ENCODE measurements around the gene LCN2. TPM values are rescaled to one million over a fixed set of nuclear protein-coding genes. Genes with fewer than 3 reads are reported as not detected.
"Not testable (repeated sequence)": the region's sequence is repeated elsewhere in the genome, so short reads cannot be mapped to it uniquely, and the experiment has no call there.

The LCN2 gene
- total RNA-seq, 1 donor from 2014 or later: 6.0 TPM

DNA sequence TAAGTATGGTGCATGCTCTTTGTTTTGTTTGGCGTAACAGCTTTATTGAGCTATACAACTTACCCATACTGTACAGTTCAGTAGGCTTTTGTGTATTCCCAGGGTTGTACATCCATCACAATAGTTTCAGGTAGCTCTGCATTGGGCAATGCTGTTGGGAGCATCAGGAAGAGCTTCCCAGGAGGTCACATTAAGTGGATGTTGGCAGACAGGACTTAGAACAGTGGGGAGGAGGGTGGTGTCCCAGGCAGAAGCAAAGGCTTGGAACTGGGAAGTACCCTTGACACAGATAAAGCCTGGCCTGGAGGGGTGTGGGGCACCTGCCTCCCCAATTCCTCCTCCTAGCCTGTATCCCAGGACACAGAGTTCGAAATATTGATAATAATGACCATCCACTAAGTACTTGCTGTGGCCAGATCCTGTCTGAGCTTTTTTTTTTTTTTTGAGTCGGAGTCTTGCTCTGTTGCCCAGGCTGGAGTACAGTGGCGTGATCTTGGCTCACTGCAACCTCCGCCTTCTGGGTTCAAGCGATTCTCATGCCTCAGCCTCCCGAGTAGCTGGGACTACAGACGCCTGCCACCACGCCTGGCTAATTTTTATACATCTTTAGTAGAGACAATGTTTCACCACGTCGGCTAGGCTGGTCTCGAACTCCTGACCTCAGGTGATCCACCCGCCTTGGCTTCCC lies 12.1 kb downstream of the LCN2 start:
- DNase-seq (ENCODE audit: low spot score) (no peak), ATAC-seq (no peak)
- intact Hi-C loops (cut with DNase I): no loop called here

DNA sequence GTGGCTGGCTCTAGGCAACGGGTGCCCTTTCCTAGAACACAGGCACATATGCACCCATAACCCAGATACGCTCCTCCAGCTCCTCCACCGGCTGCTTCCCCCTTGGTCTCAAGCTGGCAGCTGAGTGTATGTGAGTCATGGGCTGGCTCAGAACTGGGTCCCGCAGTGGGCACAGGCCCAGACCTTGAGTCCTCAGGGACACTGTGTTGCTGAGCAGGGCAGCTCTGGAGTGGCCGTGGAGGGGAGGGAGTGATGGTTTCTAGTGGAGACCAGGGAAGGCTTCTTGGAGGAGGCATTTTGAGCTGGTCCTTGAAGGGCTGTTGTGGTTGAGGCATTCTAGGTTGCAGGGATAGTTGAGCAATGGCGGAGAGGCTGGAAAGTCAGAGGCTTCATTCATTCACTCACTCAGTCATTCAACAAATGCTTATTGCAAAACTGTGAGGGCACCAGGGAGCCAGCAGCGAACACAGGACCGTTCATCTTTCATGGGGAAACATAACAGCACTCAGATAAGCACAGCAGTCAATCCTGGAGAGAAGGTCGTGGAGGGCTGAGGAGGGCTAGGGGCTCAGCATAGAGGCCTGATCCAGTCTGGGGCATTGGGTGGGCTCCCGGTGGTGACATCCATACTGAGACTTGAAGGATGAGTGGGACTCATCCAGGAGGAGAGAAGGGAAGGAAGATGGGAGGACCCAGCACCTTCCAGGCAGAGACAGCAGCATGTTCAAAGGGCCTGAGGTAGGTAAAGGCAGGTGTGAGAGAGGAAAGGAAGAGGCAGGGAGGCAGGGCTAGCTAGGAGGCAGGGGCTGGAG lies 13.2 kb downstream of the LCN2 start:
- DNase-seq (ENCODE audit: low spot score) (no peak), ATAC-seq (no peak)
- intact Hi-C loops (cut with DNase I): no loop called here

DNA sequence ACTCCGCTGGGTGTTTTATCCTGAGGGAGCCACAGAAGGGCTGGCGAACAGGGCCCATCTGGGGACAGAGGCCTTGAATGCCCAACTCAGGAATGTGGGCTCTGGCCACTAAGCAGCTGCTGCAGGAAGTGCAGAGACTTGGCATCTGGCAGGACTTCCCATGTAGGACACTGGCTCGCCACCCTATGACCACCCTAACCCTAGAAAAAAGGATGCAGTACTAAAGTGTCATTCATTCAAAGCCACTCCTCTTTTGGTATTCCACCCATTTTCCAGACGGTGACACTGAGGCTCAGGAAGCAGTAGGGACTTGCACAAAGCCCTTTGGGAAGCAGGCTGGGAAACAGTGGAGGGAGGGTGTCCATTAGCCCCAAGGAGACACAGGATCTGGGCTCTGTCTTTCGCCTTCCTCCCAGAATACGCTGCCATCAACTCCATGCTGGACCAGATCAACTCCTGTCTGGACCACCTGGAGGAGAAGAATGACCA lies 13.8 kb downstream of the LCN2 start:
- DNase-seq (ENCODE audit: low spot score) (no peak), ATAC-seq (no peak)
- intact Hi-C loops (cut with DNase I): no loop called here

DNA sequence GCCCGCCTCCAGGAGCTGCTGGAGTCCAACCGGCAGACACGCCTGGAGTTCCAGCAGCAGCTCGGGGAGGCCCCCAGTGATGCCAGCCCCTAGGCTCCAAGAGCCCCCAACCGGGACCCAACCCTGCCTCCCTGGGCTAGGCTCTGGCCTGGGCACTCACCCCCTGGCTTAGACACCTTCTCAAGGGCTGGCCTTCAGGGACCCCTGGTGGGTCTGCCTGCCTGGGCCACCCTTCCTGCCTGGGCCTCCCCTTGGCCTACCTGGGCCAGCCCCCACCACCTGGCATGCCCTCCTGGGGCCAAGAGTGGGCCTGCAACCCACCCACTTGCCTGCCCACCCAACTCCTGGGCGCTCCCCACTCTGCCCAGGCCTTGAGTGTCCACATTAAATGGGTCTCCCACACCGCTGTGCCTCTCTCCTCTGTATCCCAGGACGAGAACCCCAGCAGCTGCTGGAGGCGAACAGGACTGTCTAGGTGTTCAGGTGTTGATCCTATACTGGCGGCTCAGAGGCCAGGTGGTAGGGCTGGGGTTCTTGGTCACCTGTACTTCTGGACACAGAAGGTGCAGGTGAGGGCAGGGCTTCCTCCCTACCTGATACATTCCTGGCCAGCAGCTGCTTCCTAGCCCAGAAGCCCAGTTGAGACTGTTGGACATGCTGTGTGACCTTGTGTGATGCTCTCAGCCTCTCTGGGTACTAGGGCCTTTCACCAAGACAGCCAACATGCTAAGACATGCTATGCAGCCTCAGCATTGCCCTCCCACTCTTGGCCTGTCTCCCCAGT lies 14.5 kb downstream of the LCN2 start:
- DNase-seq (ENCODE audit: low spot score) (no peak), ATAC-seq (no peak)
- intact Hi-C loops (cut with DNase I): no loop called here

DNA sequence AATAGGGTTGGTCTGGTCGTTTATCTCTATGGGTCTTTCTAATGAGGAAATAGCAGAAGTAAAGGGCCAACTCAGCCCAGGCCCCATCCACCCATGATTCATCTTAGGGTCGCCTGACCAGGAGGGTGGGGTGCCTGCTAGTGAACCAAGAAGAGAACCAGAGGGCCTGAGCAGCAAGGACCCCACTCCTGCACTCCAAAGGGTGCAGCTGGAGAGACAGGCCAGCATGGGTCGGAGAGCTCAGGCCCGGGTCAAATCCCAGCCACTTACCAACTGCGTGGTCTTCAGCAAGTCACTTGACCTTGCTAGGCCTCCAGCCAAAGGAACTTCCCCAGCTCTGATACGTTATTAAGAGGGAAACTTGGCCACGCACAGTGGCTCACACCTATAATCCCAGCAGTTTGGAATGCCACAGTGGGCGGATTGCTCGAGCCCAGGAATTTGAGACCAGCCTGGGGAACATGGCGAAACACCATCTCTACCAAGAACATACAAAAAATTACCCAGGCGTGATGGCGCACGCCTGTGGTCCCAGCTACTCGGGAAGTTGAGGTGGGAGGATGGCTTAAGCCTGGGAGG lies 15.1 kb downstream of the LCN2 start:
- intact Hi-C loops (cut with DNase I): no loop called here
- DNase-seq (ENCODE audit: low spot score) (no peak), ATAC-seq (no peak)

DNA sequence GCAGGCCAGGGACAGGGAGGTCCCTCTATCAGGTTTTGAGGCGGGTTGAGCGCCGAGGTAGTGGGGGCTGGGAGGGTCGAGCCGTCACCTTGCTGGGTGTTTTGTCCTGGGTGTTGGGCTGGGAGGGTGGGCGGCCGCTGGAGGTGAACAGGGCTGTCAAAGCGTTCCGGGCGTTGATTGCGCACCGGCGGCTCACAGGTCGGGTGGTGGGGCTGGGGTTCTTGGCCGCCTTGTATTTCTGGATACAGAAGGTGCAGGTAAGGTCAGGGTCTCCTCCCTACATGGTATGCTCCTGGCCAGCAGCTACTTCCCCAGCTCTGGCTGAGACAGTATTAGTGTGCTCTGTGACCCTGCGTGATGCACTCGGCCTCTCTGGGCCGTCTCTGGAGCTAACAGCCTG lies 16.9 kb downstream of the LCN2 start:
- intact Hi-C loops (cut with DNase I): no loop called here
- no peak for ATAC-seq
- DNase-seq (ENCODE audit: low spot score): no peak

DNA sequence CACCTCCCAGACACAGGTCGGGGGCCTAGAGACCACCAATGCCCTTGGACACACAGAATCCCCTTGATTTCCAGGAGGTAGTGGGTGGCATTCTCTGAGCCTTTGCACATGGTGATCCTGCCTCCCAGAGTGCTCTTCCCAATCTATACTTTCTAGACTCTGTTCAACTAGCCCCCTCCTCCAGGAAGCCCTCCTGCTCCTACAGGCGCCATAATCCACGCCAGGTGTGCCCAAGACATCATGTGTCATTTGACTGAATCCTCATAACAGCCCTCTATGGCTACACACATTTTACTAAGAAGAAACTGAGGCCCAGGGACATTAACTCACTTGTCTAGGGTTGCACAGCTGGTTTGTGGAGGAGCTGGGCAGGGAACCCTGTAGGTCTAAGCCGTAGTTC lies 18.0 kb downstream of the LCN2 start:
- no peak for ATAC-seq

DNA sequence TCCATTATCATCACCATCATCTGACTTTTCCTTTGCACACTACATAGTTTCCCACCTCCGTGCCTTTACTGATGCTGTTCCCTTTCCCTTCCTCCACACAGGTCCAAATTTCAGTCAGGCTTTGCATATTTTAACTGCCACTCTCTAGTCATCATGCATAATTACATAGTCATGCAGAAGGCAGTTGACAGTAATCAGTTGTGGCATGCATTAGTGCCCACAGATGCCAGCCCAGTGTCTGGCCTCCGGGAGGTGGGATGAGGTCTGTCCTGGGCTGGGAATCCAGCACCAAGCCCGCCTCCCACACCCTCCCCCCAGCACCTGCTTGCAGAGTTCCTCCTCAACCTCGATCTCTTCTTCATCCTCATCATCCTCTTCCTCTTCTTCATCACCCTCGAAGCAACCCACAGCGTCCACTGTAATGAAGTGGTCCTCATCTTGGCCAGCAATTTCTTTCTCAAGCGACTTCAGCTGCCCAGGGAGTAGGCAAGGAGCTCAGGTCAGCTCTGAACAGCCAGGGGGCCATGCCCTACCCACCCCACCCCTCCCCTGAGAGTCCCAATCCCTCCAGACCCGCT lies 19.6 kb downstream of the LCN2 start:
- ATAC-seq: no peak
- DNase-seq (ENCODE audit: low spot score): no peak
- intact Hi-C loops (cut with DNase I): no loop called here

More for the DNA sequence above, 18.0 kb downstream of the LCN2 start:
- intact Hi-C loops (cut with DNase I): no loop called here
- no peak for DNase-seq (ENCODE audit: low spot score)

DNA sequence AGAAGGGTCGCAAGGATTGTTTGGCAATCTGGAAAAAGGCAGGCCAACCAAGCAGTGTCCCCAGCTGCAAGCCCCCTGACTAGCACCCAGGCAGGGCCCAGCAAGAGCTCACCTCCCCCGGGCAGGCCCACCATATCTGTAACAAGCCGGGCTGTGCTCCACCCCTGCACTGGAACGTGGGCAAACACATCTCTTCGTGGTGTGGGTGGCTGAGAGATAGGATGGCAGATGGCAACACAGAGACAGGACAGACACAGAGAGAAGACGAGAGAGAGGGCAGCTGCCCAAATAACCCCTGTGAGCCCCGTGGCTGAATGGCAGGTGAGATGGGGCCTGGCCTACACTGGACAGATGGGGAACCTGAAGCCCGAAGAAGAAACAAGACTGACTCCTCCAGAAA lies 20.2 kb downstream of the LCN2 start:
- DNase-seq (ENCODE audit: low spot score) (no peak), ATAC-seq (no peak)
- intact Hi-C loops (cut with DNase I): no loop called here

DNA sequence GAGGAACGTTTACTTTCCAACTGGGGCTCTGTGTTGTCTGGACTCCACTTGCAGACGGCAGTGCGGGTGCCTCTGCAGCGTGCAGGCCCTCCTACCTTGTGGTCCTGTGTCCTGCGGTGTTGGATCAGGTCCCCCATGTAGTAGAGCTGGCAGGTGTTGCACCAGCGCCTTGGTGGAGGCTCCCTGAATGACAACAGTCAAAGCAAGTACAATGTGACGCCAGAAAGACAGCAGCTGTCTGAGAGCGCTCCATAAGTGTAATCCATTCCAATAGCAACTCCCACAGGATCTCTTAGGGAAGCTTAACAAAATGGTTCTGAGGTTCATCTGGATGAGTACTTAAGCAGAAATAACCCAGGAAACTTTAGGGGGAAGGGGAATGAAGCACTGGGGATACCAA lies 20.7 kb downstream of the LCN2 start:
- intact Hi-C loops (cut with DNase I): no loop called here
- DNase-seq (ENCODE audit: low spot score) (no peak), ATAC-seq (no peak)

DNA sequence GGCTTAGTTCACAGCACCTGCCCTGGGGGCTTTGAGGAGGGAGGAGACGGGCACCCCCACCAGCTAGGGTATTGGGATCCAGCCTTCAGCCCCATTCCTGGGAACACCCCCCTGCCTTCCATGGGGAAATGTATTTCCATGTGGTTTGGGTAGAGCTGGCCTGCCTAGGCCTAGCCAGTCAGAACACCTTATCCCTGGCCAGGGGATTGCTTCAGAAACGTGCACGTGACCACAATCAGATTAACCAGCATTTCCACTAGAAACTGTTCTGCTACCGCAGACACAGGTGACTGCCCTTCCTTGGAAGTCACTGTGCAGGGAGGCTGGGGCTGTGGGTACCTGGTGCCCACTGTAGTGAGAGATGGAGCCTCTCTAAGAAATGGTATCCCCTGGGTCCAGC lies 24.8 kb downstream of the LCN2 start:
- intact Hi-C loops (cut with DNase I): no loop called here

DNA sequence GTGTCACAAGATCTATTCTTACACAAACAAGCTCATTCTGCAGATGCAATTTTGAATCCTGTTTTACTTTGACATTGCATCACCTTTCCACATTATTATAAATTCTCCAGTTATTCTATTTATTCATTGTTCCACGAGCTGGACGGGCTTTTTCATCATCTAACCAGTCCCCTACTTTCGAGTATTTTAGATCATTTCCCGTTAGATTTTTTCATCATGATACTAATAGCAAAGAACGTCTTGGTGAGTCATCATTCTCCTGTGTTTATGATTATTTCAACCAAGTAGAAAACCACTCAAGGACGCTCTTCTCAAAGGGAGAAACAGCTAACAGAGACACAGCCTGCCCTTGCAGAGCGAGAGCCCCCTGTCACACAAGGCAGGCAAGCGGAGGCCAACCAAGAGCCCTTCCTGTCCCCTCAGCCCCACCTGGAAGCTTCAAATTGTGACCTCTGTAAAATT lies 25.9 kb downstream of the LCN2 start:
- no peak for ATAC-seq
- no peak for DNase-seq (ENCODE audit: low spot score)
- intact Hi-C loops (cut with DNase I): no loop called here

More for the DNA sequence above, 24.8 kb downstream of the LCN2 start:
- DNase-seq (ENCODE audit: low spot score) (no peak), ATAC-seq (no peak)

DNA sequence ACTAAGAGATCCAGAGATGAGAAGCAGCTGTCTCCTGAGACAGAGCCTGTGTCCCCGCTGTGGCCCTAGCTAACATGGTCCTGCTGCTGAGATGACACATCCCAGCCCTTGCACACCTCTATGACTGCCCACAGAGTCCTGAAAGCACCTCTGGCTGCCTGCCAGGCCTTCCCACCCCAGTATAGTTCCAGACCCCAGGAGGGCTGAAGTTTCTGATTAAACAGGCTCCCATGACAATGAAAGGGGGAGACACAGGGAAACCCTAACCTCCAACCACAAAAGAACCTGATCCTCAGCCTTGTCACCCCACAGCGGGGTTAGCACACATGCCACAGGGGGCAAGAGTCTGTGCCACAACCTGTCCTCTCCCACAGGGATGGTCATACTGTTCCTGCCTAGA lies 26.5 kb downstream of the LCN2 start:
- no peak for DNase-seq (ENCODE audit: low spot score)
- no peak for ATAC-seq
- intact Hi-C loops (cut with DNase I): no loop called here

DNA sequence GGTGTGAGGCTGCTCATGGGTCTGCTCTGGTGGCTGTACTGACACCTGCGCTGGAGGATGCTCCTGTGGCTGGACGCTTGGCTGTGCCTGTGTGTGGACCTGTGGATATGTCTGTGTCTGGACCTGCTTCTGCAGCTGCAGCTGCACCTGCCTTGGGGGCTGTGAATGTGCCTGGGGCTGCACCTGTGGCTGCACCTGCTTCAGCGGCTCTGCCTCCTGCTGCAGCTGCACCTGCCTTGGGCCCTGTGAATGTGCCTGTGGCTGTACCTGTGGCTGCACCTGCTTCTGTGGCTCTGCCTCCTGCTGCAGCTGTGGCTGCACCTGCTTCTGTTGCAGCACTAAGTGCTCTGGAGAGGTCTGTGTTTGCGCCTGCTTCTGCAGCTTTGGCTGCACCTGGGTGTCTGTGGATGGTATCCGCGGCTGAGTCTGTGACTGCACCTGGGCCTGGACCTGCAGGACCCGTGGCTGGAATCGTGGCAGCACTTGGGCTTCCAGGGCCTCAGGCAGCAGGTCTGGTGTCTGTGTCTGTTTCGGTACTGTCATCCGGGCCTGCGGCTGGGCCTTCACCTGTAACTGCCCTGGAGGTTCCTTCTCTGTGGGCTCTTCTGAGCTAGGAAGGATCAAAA lies 29.7 kb downstream of the LCN2 start:
- no peak for ATAC-seq
- DNase-seq (ENCODE audit: low spot score): no peak
- intact Hi-C loops (cut with DNase I): no loop called here

DNA sequence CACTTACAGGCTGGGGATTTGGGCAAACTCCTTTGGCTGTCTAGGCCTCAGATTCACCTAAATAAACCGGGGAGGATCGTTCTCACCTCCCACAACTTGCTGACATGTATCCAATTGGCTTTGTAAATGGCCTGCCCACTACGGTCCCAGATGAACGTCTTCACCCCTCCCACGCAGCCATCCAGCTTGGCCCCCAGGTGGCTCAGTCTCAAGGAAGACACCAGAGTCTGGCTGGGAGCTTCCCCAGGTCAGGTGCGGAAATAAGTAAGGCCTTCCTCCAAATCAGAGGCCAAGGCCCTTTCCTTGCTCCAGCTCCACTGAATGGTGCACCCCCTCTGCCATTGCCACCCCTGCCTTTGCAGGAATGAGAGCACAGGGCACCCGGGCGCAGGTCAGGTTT lies 30.7 kb downstream of the LCN2 start:
- ATAC-seq (no peak), DNase-seq (ENCODE audit: low spot score) (no peak)
- intact Hi-C loops (cut with DNase I): no loop called here

DNA sequence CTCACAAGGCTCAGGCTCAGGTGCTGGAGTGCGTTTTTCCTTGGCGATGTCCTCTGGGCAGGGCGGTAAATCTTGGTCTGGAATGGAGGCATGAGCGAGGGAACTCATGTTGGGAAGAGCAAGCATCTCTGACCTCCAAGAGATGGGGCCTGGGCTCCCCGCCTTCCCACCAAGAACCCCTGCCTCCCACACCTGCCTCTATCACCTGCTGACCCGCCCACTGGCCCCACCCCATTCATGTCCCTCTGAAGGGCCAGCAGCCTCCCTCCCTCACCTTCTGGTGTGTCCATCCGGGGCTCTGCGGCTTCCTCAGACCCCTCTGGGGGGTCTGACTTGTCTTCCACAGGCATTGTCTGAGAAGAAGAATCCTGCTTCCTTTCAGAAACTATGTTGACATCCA lies 31.2 kb downstream of the LCN2 start:
- intact Hi-C loops (cut with DNase I): no loop called here
- DNase-seq (ENCODE audit: low spot score) (no peak), ATAC-seq (peak; percentile 12)

DNA sequence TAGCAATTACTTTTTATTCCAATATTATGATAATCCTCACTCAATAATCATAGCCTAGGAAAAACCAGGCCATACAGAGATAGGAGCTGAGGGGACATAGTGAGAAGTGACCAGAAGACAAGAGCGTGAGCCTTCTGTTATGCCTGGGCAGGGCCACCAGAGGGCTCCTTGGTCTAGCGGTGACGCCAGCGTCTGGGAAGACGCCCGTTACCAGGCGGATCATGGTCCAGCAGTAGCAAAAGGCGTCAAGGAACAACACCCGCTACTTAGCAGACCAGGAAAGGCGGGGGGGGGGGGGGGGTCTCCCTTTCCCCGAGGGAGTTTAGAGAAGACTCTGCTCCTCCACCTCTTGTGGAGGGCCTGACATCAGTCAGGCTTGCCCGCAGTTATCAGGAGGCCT lies 32.2 kb downstream of the LCN2 start:
- ATAC-seq; DNase-seq (ENCODE audit: low spot score); intact Hi-C loops (cut with DNase I): not testable (repeated sequence)

DNA sequence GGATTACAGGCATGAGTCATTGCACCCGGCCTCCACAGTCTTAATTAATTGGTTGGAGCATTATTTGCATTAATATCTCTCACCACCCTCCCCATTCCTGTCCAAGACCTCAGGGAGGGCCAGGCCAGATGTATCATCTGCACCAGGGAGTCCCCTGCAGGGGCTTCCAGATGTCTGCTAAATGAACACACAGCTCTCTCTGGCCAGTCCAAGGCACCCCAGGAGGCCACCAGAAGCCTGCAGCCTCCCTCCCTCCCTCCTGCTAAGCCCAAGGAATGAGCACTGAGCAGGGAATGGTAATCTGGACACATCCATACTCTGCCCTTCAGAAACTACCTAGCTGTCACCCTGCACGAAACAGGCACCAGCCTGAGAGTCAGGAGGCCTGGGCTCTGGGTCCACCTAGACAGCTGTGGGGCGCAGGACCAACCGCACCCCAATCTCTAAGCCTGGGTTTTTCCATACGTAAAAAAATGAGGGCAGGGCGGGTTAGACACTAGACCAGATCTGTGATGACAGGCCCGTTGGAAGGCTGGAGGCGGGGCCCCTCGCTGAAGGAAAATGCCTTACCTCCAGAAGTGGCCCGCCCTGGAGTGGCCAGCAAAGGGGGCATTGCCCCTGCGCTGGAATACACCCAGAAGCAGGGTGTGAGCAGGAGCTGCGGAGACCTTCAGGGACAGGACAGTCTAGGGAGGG lies 33.8 kb downstream of the LCN2 start:
- ATAC-seq (no peak), DNase-seq (ENCODE audit: low spot score) (no peak)
- intact Hi-C loops (cut with DNase I): no loop called here
